HG03045 (cell line): ENCODE measurements around the gene NAA20.

Experiments
- ATAC-seq: cut with Tn5 transposase; IDR thresholded peaks from one replicate; pipeline ENCODE4 v1.9.1; 2021; ENCODE audit warnings: mild to moderate bottlenecking, moderate library complexity; ENCODE audit not compliant: unreplicated experiment

Gene NAA20

GRCh38 chr20:20070871-20071726 lies 53.9 kb downstream of the NAA20 start:
- no peak for ATAC-seq

- no peak for ATAC-seq
These were observed 56.7 kb downstream of the NAA20 start for GRCh38 chr20:20073801-20074371.

- ATAC-seq = no peak
These were observed 57.9 kb downstream of the NAA20 start for GRCh38 chr20:20075032-20075431.

- no peak for ATAC-seq
These were observed 59.3 kb downstream of the NAA20 start for GRCh38 chr20:20076297-20077065.

- ATAC-seq = no peak
These were observed 60.9 kb downstream of the NAA20 start for GRCh38 chr20:20078041-20078440.

- ATAC-seq = no peak
These were observed 62.1 kb downstream of the NAA20 start for GRCh38 chr20:20079102-20079784.
